Measurements from ENCODE around the gene RAB32. TPM values are rescaled to one million over a fixed set of nuclear protein-coding genes. Genes with fewer than 3 reads are reported as not detected.

RAB32 gene
- total RNA-seq, 4 donors from 2014 or later: 0.34 to 18.3 (median 5.5) TPM

- Histone ChIP-seq H3K9me3 (no peaks in the 10 kb centered on the region), H3K4me1 (peaks cover 0 to 11% (median 6%) of the 10 kb centered on the region in 3 donors), H3K36me3 (no peaks in the 10 kb centered on the region), H3K4me3 (no peak overlapping the region), H3K27ac (no peak overlapping the region), H3K27me3 (no peaks in the 10 kb centered on the region)
- no peak for DNase-seq
- intact Hi-C loops (cut with DNase I): no loop called here
- WGBS, 2 donors: 39 to 52% methylated on average over 4 of the region's 4 CpGs
- TF ChIP-seq POLR2A (IDR thresholded peaks at IDR 0.05) (no peak), CTCF (IDR thresholded peaks at IDR 0.05) (no peak)
These were observed 57.7 kb downstream of the RAB32 start for GRCh38 chr6:146601352-146601751.

- Histone ChIP-seq H3K4me3 (no peak overlapping the region), H3K27ac (no peak overlapping the region), H3K9me3 (no peaks in the 10 kb centered on the region), H3K4me1 (peaks cover 0 to 11% (median 6%) of the 10 kb centered on the region in 3 donors), H3K27me3 (no peaks in the 10 kb centered on the region), H3K36me3 (no peaks in the 10 kb centered on the region)
- no peak for TF ChIP-seq POLR2A (IDR thresholded peaks at IDR 0.05)
- TF ChIP-seq CTCF (IDR thresholded peaks at IDR 0.05): no peak
- intact Hi-C loops (cut with DNase I): no loop called here
- no peak for DNase-seq
- WGBS, 2 donors: 44 to 64% methylated on average over 5 to 6 of the region's 6 CpGs
These were observed 58.9 kb downstream of the RAB32 start for GRCh38 chr6:146602526-146602925.

Other genes starting within 250 kb of the RAB32 start
- under 1 TPM in 1 of 4 donors, not detected in 3; 0.19 TPM for gene ADGB, start 55.1 kb downstream of the RAB32 start, total RNA-seq